Neural cell (in vitro differentiated cells): ENCODE data around the gene TAOK2.

ENCODE experiments used
- EP300 ChIP-seq: fragments of 450-650 bp; conservative IDR thresholded peaks from 2 replicates; pipeline ENCODE4 v1.6.1; 2014; ENCODE audit warnings: antibody characterized with exemption, mild to moderate bottlenecking, moderate library complexity; ENCODE audit not compliant: poor library complexity, severe bottlenecking
- EZH2 ChIP-seq: fragments of 200-600, 300-800 bp; shearing (Covaris generic), sonication (generic); IDR thresholded peaks from 2 replicates; pipeline ENCODE4 v1.6.1; 2014; ENCODE audit warnings: antibody characterized with exemption, low read length, borderline replicate concordance, mild to moderate bottlenecking; ENCODE audit not compliant: insufficient read depth, poor library complexity, severe bottlenecking
- MXI1 ChIP-seq: fragments of 450-650 bp; conservative IDR thresholded peaks from 2 replicates; pipeline ENCODE4 v1.6.1; 2014; ENCODE audit warnings: antibody characterized with exemption, mild to moderate bottlenecking; ENCODE audit not compliant: poor library complexity, severe bottlenecking
- POLR2AphosphoS5 ChIP-seq: IDR thresholded peaks from 2 replicates; pipeline ENCODE4 v1.6.1; 2012
- RAD21 ChIP-seq: fragments of 450-650 bp; conservative IDR thresholded peaks from 2 replicates; pipeline ENCODE4 v1.6.1; 2014; ENCODE audit warnings: antibody characterized with exemption, mild to moderate bottlenecking, moderate library complexity
- SMC3 ChIP-seq: fragments of 450-650 bp; conservative IDR thresholded peaks from 2 replicates; pipeline ENCODE4 v1.6.1; 2014; ENCODE audit warnings: antibody characterized with exemption, mild to moderate bottlenecking, moderate library complexity; ENCODE audit not compliant: poor library complexity
- TAF1 ChIP-seq: IDR thresholded peaks from 2 replicates; pipeline ENCODE4 v1.6.1; 2012; ENCODE audit warnings: low read depth
- TF ChIP-seq, protein P1 (sequence below): fragments of 450-650 bp; IDR thresholded peaks from 2 replicates; pipeline ENCODE4 v1.5.1; 2014; ENCODE audit warnings: antibody characterized with exemption, mild to moderate bottlenecking, moderate library complexity; ENCODE audit not compliant: poor library complexity, severe bottlenecking
- TF ChIP-seq, protein P2 (sequence below): IDR thresholded peaks from 2 replicates; pipeline ENCODE4 v1.6.1; 2012; ENCODE audit warnings: borderline replicate concordance

DNA sequence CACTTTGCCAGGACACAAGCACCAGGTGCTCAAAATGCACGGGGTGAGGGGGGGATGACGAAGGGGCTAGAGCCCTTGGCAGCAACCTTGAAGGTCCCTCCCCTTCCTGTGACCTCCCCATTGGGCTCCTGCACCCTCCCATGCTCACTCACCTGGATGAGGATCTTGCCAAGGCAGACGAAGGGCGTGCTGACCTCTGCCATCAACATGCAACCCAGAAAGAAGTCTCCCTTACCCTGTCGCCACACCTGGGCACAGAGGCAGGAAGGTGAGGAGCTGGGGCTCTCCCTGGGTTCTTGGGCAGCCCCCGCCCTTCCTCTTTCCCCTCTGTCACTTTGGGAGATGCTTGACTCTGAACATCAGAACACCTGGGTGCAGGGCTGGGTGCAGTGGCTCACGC is 51.9 kb downstream of the TAOK2 start:
- TF ChIP-seq EP300 (no peak), EZH2 (no peak), SMC3 (no peak), POLR2AphosphoS5 (no peak), MXI1 (no peak), TAF1 (no peak), RAD21 (no peak)
- TF ChIP-seq, protein P1, sequence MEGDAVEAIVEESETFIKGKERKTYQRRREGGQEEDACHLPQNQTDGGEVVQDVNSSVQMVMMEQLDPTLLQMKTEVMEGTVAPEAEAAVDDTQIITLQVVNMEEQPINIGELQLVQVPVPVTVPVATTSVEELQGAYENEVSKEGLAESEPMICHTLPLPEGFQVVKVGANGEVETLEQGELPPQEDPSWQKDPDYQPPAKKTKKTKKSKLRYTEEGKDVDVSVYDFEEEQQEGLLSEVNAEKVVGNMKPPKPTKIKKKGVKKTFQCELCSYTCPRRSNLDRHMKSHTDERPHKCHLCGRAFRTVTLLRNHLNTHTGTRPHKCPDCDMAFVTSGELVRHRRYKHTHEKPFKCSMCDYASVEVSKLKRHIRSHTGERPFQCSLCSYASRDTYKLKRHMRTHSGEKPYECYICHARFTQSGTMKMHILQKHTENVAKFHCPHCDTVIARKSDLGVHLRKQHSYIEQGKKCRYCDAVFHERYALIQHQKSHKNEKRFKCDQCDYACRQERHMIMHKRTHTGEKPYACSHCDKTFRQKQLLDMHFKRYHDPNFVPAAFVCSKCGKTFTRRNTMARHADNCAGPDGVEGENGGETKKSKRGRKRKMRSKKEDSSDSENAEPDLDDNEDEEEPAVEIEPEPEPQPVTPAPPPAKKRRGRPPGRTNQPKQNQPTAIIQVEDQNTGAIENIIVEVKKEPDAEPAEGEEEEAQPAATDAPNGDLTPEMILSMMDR = no peak
- TF ChIP-seq, protein P2, sequence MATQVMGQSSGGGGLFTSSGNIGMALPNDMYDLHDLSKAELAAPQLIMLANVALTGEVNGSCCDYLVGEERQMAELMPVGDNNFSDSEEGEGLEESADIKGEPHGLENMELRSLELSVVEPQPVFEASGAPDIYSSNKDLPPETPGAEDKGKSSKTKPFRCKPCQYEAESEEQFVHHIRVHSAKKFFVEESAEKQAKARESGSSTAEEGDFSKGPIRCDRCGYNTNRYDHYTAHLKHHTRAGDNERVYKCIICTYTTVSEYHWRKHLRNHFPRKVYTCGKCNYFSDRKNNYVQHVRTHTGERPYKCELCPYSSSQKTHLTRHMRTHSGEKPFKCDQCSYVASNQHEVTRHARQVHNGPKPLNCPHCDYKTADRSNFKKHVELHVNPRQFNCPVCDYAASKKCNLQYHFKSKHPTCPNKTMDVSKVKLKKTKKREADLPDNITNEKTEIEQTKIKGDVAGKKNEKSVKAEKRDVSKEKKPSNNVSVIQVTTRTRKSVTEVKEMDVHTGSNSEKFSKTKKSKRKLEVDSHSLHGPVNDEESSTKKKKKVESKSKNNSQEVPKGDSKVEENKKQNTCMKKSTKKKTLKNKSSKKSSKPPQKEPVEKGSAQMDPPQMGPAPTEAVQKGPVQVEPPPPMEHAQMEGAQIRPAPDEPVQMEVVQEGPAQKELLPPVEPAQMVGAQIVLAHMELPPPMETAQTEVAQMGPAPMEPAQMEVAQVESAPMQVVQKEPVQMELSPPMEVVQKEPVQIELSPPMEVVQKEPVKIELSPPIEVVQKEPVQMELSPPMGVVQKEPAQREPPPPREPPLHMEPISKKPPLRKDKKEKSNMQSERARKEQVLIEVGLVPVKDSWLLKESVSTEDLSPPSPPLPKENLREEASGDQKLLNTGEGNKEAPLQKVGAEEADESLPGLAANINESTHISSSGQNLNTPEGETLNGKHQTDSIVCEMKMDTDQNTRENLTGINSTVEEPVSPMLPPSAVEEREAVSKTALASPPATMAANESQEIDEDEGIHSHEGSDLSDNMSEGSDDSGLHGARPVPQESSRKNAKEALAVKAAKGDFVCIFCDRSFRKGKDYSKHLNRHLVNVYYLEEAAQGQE = no peak
